Adrenal gland (tissue), 12 donors: ENCODE results near the gene TWIST2. TPM values are rescaled to one million over a fixed set of nuclear protein-coding genes. Genes with fewer than 3 reads are reported as not detected.

ENCODE experiments used
- DNase-seq, 7 donors: peaks; one replicate each; pipeline ENCODE4 v3.0.0-alpha.2; 2019 to 2020
- H3K27ac ChIP-seq, 5 donors: fragments of 200-600 bp; sonication (generic) in 4 of 5; 1 replicate in 3 of 5; 2 replicates in 2 of 5; pipeline versions ENCODE4 v1.5.1 to v1.8.0; 2016 to 2020; ENCODE audit warnings: mild to moderate bottlenecking in 1 of 5
- H3K27me3 ChIP-seq: fragments of 200-600 bp; 2 replicates; pipeline ENCODE4 v1.8.0; 2021
- H3K36me3 ChIP-seq, 2 donors: fragments of 200-600 bp; replicated peaks in 1 of 2; 1 replicate in 1 of 2; 2 replicates in 1 of 2; pipeline versions ENCODE4 v1.5.1 to v1.8.0; 2018 to 2022
- H3K4me1 ChIP-seq, 2 donors: fragments of 200-600 bp; replicated peaks in 1 of 2; 1 replicate in 1 of 2; 2 replicates in 1 of 2; pipeline versions ENCODE4 v1.5.1 to v1.8.0; 2018 to 2021
- H3K4me3 ChIP-seq, 4 donors: fragments of 200-600 bp; sonication (generic) in 3 of 4; one replicate each; pipeline ENCODE4 v1.5.1; 2016 to 2018
- H3K9me3 ChIP-seq, 3 donors: fragments of 200-600 bp; sonication (generic) in 1 of 3; replicated peaks in 1 of 3; 1 replicate in 2 of 3; 2 replicates in 1 of 3; pipeline versions ENCODE4 v1.5.1 to v1.8.0; 2016 to 2021
- CTCF ChIP-seq, 6 experiments: fragments of 450-650 bp in 4 of 6; fragments of 200-600 bp in 2 of 6; sonication (generic) in 1 of 6; IDR thresholded peaks; 1 replicate in 5 of 6; 2 replicates in 1 of 6; pipeline versions ENCODE4 v1.5.1 to v1.8.0; 2016 to 2021; ENCODE audit warnings: antibody characterized with exemption in 6 of 6, mild to moderate bottlenecking in 2 of 6, moderate library complexity in 1 of 6
- POLR2A ChIP-seq, 2 donors: fragments of 450-650 bp; IDR thresholded peaks; one replicate each; pipeline ENCODE4 v1.6.1; 2017; ENCODE audit warnings: antibody characterized with exemption in 2 of 2, mild to moderate bottlenecking in 2 of 2, moderate library complexity in 1 of 2
- WGBS, 4 donors: extraction: QIAGEN DNeasy Blood & Tissue Kit in 2 of 4; methylation state at CpG; one replicate each; pipeline versions ENCODE4 v1.1.5 to v1.1.7; 2013 to 2017; 5-methylcytosine and 5-hydroxymethylcytosine counted together
- intact Hi-C, 2 donors: fragments of 100-400 bp; cut with DNase I; formaldehyde crosslinking; loops; one replicate each; pipeline versions ENCODE4 v1.14.1 to v1.15.0; 2022 to 2023
- polyA plus RNA-seq, 3 donors: library from polyadenylated mRNA; stranded (reverse); fragments of 200-250 nt in 2 of 3; fragments of 350-450 nt in 1 of 3; fragmentation: Illumina TruSeq in 1 of 3; extraction: RNeasy Lipid Tissue Mini Kit (QIAGEN cat#74804) in 1 of 3; gene quantifications; one replicate each; pipeline ENCODE4 v1.2.3, GENCODE V29; 2013 to 2014
- total RNA-seq, 9 donors: library from RNA; depleted of rRNA in 4 of 9; stranded (reverse); fragments of >200 nt in 4 of 9; fragments of 120-200 nt in 1 of 9; fragmentation: NEBNext Ultra II Directional in 1 of 9; extraction: Animal tissue kit (Norgen Biotek cat#: 25700) in 1 of 9; gene quantifications; one replicate each; pipeline versions ENCODE4 v1.1.0 to v1.2.4, GENCODE V29; 2013 to 2023
- donor health status: healthy with polysubstance abuse.
- donor health status: Bipolar disorder and iron deficiency.
- donor health status: DM: yes; HTN: yes; CAD: no.
- donor health status: DM: no; HTN: no; CAD: no.
- donor health status: DM: no; HTN: no; CAD: no.
- donor health status: DM: yes; HTN: yes; CAD: no.

Gene TWIST2
- total and polyA plus RNA-seq, 12 donors, result 1.0 to 20.5 (median 6.0) TPM

GRCh38 chr2:238920601-238921001, 72.7 kb downstream of the TWIST2 start:
- no peaks in the 10 kb centered on the region for H3K27me3 ChIP-seq
- no peaks in the 10 kb centered on the region for H3K36me3 ChIP-seq
- TF ChIP-seq CTCF (IDR thresholded peaks at IDR 0.05), result no peak
- intact Hi-C loops, result no loop called here
- WGBS, 4 donors, result 86 to 92% (median 88%) methylated on average over 4 of the region's 4 CpGs
- H3K4me1 ChIP-seq, result no peaks in the 10 kb centered on the region
- no peaks in the 10 kb centered on the region for H3K9me3 ChIP-seq
- H3K4me3 ChIP-seq, result no peak overlapping the region
- H3K27ac ChIP-seq, result no peak overlapping the region
- DNase-seq, result no peak

GRCh38 chr2:238921259-238921658, 73.4 kb downstream of the TWIST2 start:
- no peak for DNase-seq
- no peaks in the 10 kb centered on the region for H3K4me1 ChIP-seq
- 71 to 90% (median 84%) methylated on average over 8 of the region's 8 CpGs for WGBS, 4 donors

GRCh38 chr2:238921681-238922319, 73.9 kb downstream of the TWIST2 start:
- intact Hi-C loops, result no loop called here

More at GRCh38 chr2:238921259-238921658, 73.4 kb downstream of the TWIST2 start:
- intact Hi-C loops, result no loop called here
- Histone ChIP-seq H3K9me3 (no peaks in the 10 kb centered on the region), H3K27me3 (no peaks in the 10 kb centered on the region), H3K36me3 (no peaks in the 10 kb centered on the region), H3K4me3 (no peak overlapping the region), H3K27ac (no peak overlapping the region)
- TF ChIP-seq POLR2A (IDR thresholded peaks at IDR 0.05), result no peak
- TF ChIP-seq CTCF (IDR thresholded peaks at IDR 0.05), result no peak

GRCh38 chr2:238922435-238922834, 74.5 kb downstream of the TWIST2 start:
- Histone ChIP-seq H3K27me3 (no peaks in the 10 kb centered on the region), H3K36me3 (no peaks in the 10 kb centered on the region), H3K9me3 (no peaks in the 10 kb centered on the region), H3K27ac (no peak overlapping the region), H3K4me1 (no peaks in the 10 kb centered on the region), H3K4me3 (no peak overlapping the region)
- DNase-seq, result no peak
- WGBS, 4 donors, result 74 to 86% (median 78%) methylated on average over 8 to 9 of the region's 9 CpGs
- TF ChIP-seq CTCF (IDR thresholded peaks at IDR 0.05) (no peak), POLR2A (IDR thresholded peaks at IDR 0.05) (no peak)
- intact Hi-C loops, result no loop called here

More at GRCh38 chr2:238921681-238922319, 73.9 kb downstream of the TWIST2 start:
- Histone ChIP-seq H3K27ac (no peak overlapping the region), H3K9me3 (no peaks in the 10 kb centered on the region), H3K4me3 (no peak overlapping the region), H3K36me3 (no peaks in the 10 kb centered on the region), H3K27me3 (no peaks in the 10 kb centered on the region), H3K4me1 (no peaks in the 10 kb centered on the region)
- WGBS, 4 donors, result 71 to 87% (median 86%) methylated on average over 15 of the region's 15 CpGs
- TF ChIP-seq POLR2A (IDR thresholded peaks at IDR 0.05), result no peak
- no peak for TF ChIP-seq CTCF (IDR thresholded peaks at IDR 0.05)
- no peak for DNase-seq
